Measurements from ENCODE around the gene ZFYVE26.

ZFYVE26 gene

DNA sequence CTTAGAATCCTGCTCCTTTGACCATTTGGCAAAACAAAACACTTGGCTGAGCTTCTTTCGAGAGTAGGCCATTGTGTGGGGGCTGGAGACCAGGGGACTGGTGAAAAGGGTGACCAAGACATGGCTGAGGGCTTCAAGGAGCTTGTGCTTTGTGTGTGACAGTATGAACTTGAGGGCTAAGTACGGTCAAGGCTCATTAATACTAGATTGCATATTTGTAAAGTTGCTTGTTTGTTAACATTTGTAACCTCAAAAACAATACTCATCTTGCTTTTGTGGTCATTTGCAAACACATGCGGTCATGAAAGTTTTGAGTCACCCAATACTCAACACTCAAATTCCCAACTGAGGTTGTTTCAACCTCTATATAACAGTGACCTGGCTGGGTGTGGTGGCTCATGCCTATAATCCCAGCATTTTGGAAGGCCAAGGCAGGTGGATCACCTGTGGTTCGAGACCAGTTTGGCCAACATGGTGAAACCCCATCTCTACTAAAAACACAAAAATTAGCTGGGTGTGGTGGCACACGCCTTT, 42.5 kb downstream of the ZFYVE26 start:
- no peak overlapping the region for H3K4me3 ChIP-seq (ENCODE audit: low read depth, low read length)
- no peak for DNase-seq (ENCODE audit: low read depth)
- TF ChIP-seq, protein P1, sequence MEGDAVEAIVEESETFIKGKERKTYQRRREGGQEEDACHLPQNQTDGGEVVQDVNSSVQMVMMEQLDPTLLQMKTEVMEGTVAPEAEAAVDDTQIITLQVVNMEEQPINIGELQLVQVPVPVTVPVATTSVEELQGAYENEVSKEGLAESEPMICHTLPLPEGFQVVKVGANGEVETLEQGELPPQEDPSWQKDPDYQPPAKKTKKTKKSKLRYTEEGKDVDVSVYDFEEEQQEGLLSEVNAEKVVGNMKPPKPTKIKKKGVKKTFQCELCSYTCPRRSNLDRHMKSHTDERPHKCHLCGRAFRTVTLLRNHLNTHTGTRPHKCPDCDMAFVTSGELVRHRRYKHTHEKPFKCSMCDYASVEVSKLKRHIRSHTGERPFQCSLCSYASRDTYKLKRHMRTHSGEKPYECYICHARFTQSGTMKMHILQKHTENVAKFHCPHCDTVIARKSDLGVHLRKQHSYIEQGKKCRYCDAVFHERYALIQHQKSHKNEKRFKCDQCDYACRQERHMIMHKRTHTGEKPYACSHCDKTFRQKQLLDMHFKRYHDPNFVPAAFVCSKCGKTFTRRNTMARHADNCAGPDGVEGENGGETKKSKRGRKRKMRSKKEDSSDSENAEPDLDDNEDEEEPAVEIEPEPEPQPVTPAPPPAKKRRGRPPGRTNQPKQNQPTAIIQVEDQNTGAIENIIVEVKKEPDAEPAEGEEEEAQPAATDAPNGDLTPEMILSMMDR (IDR thresholded peaks at IDR 0.05; ENCODE audit: low read depth, low read length, missing control alignments), result no peak
- in situ Hi-C loops (cut with HindIII; ENCODE audit: low sequenced_read_pairs), result no loop called here

DNA sequence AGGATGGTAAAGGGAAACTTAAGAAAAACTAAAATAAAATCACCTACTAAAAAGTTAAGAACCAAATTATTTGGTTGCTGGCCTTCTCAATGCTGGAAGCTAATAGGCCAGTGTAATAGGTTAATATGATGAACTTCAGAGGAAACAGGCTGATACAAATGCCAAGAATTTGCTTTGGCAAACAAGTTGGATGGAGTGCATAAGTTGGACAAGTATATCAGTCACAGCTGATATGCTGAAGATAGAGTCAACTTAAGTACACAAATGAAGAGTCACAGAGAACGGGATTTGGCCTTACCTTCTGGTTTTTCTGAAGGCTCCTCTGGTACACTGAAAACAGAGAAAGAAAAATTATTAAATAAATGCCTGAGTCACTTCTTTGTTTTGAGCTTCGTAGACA, 48.2 kb downstream of the ZFYVE26 start:
- in situ Hi-C loops (cut with HindIII; ENCODE audit: low sequenced_read_pairs), result no loop called here
- DNase-seq (ENCODE audit: low read depth), result no peak
- TF ChIP-seq, protein P1 (IDR thresholded peaks at IDR 0.05; ENCODE audit: low read depth, low read length, missing control alignments), result no peak
- no peak overlapping the region for H3K4me3 ChIP-seq (ENCODE audit: low read depth, low read length)

DNA sequence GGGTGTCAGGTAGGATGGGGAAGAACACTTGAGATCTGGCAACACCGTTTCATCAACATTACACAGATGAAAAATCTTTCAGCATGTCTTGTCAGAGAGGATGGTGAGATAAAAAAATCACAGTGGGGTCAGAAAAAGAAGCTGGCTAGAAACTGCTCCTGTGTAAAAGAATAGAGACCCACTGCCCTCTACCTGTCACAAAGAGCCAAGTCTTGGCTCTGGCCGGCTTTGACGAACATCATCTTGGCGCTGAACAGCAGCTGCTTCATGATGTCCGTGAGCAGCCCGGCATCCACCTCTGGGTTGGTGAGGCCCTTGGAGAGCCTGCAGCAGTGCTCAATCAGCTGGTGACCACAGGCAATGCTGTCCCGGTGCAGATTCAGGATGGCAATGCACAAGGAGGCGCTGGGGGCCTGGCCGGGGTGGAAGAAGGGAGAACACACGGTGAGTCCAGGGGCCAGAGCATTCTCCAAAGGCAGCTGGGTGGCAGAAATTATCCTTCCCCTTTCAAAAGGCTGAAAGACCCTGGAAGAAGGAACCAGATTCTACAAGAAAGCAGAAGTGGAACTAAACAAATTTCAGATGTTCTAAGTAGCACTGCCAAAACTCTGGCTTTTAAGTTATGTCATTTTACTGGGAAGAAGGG, 50.2 kb downstream of the ZFYVE26 start:
- in situ Hi-C loops (cut with HindIII; ENCODE audit: low sequenced_read_pairs), result no loop called here
- DNase-seq (ENCODE audit: low read depth), result no peak
- H3K4me3 ChIP-seq (ENCODE audit: low read depth, low read length), result no peak overlapping the region
- TF ChIP-seq, protein P1 (IDR thresholded peaks at IDR 0.05; ENCODE audit: low read depth, low read length, missing control alignments), result no peak

DNA sequence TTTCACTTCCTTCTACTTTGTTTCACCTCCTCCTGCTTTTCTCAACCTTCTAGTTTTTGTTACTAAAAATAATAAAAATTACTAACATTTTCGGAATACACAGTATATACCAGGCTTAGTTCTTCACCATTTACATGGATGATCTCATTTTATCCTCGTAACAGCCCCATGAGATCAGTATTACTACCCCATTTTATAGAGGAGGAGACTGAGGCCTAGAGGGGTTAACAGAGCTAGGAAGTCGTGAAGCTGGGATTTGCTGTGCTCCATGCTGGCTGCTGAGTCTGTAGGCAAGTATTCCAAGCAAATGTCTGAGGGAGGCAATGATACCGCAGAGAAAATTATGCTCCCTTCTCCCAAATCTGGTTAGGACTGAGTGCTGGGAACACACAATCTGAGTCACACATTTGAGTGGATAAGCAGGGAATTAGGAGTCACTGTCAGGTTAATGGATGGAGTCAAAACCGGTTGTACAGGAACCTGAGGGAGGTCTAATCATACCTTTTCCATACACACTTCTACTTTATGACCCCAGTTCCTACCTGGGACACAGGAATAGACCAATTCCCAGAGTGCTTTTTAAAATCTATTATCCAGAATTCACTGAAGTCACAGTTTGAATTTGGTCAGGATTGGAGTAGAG, 51.1 kb downstream of the ZFYVE26 start:
- TF ChIP-seq, protein P1 (IDR thresholded peaks at IDR 0.05; ENCODE audit: low read depth, low read length, missing control alignments), result no peak
- in situ Hi-C loops (cut with HindIII; ENCODE audit: low sequenced_read_pairs), result no loop called here
- no peak for DNase-seq (ENCODE audit: low read depth)
- no peak overlapping the region for H3K4me3 ChIP-seq (ENCODE audit: low read depth, low read length)

DNA sequence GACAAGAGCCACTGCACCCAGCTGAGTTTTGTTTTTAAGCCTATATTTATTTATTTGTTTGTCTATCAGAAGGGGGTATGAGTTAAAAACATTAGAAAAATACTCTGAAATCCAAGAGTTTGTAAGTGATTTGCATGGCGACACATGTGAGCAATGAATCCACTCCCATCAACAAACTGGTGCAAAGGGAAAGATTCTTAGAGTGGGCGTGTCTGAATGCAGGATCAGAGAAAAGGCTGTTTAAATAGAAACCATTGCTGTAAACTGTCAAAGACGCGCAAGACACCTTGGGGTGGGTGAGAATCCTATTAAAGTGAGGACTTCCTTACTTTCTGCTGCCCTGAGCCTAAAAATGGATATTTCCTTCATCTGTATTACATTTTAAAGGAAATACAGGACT, 51.9 kb downstream of the ZFYVE26 start:
- no peak for DNase-seq (ENCODE audit: low read depth)
- TF ChIP-seq, protein P1 (IDR thresholded peaks at IDR 0.05; ENCODE audit: low read depth, low read length, missing control alignments), result no peak
- in situ Hi-C loops (cut with HindIII; ENCODE audit: low sequenced_read_pairs), result no loop called here
- H3K4me3 ChIP-seq (ENCODE audit: low read depth, low read length), result no peak overlapping the region

DNA sequence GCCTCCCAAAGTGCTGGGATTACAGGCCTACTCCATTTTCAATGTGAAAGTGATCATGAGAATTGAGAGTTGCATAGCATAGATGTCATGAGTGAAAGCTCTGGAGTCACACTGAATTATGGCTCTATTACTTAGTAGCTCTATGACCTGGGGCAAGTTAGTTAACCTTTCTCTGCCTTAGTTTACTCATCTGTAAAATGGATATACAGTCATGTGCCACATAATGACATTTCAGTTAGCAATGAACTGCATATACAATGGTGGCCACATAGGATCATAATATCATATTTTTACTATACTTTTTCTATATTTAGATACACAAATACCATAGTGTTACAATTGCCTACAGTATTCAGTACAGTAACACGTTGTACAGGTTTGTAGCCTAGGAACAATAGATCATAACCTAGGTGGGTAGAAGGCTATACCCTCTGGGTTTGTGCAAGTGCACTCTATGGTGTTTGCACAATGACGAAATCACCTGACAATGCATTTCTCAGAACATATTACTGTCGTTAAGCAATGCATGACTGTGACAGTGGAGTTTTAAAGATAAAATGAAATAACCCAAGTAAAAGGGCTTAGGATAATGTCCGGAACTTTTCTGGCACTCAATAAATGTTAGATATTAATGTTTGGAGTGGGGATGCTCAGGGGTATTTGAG, 53.1 kb downstream of the ZFYVE26 start:
- no peak overlapping the region for H3K4me3 ChIP-seq (ENCODE audit: low read depth, low read length)
- TF ChIP-seq, protein P1 (IDR thresholded peaks at IDR 0.05; ENCODE audit: low read depth, low read length, missing control alignments), result no peak
- in situ Hi-C loops (cut with HindIII; ENCODE audit: low sequenced_read_pairs), result no loop called here
- no peak for DNase-seq (ENCODE audit: low read depth)
